ENCODE measurements around the gene DIO2.

Gene DIO2

DNA sequence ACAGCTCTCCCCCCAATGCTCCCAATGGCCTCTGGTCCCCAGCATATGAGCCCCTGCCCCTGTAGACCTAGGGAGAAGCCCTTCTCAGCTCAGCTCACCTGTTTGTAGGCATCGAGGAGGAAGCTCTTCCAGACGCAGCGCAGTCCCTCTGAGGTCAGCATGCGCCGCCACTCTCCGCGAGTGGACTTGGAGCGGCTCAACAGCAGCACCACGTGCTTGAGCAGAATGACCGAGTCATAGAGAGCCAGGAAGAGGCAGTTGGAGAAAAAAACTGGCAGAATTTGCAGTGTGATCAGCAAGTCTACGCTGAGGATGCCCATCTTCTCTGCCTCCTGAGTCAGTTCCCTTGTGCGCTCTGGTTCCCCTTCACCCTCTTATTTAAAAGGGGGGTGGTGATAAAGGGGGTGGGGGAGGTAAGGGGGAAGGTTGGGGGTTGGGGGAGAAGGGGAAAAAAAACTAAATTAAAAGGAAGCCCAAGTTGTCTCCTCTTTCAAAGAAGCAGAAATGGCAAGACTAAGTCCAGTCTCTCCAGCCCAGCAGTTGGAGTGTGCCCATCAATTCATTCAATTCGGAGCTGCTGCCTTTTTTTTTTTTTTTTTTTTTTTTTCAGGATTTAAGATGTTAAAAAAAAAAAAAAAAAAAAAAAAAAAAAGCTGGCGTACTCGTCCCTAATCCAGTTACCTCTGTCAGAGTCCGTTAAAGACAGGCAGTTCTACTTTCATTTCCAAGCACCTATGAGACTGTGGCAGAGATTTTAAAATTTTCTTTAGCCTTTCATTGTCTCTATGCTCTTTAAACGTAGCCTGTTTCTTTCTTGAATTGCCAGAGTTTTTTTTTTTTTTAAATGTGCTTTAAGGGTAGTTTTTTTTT lies at the start of gene DIO2:
TSS of gene DIO2 (minus strand) at position 352 of the 870 bp plus-strand sequence. CDS start at position 320, 32 bp downstream.
- DNase-seq: no peak

DNA sequence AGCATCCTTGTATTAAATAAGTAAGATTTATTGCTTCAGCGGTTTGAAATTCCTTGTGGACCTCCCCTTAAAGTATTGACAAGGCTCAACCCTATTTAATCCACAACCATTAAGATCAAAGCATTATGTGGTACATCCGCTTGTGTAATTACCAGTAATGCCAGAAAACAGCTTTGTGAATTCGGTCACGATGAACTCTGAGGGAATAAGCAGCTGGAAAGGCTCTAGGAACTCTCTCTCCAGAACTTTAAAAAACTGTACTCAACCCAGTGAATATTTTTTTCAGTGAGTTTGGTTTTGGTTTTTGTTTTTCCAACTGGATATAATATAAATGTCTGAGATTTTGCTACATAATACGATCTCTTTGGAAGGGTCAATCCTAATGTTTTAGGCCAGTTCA lies 49.3 kb upstream of the DIO2 start:
- no peak for DNase-seq

DNA sequence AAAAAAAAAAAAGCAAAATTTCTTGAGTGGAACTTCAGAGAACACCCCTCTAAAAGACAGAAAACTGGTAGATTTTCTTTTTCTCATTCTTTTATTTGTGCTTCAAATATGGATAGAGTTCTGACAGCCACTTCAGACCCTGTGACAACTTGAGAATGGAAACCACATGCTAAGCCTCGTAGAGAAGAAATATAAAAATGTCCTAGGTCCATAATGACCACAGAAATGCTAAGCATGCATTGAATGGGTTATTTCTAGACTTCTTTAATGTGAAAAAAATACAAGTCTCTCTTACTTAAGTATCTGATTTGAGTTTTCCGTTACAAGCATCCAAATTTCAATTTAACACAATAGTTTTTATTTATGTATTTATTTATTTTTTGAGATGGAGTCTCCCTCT lies 28.3 kb upstream of the DIO2 start:
- no peak for DNase-seq

DNA sequence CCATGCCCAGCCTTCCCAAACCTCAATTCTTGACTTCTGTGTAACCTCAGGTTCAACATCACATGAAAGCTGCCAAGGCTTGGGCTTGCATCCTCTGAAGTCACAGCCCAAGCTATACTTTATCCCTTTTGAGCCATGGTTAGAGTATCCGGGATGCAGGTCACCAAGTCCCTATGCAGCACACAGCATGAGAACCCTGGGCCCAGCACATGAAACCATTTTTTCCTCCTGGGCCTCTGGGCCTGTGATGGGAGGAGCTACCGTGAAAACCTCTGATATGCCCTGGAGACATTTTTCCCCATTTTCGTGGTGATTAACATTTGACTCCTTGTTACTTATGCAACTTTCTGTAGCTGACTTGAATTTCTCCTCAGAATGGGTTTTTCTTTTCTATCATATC lies 25.8 kb upstream of the DIO2 start:
- no peak for DNase-seq

DNA sequence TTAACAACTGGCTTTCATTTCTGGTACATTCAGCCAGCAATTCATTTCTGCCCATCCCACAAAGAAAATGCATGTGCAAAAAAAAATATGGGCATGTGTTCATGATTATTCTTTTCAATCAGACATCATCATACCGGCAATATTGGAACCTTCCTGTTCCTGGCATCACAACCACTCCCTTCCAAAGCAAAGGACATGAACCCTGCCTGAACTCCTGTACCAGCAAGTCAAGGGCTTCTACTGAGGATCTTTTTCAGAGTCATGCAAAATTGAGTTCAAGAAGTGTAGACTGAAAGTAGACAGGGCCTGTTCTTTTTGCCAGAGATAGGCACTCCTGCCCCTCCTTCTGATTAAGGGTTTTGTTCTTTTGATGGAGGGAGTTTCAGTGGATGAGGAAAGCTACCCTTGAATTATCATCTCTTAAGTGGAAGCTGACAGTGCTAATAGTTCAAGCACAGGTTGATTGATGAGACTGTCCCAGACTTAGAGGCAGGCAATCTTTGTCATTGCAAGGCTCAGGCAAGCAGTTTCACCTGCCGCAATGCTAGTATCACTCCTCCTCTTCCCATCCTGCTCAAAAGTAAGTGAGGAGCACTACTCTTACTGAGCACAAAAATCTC lies 22.3 kb upstream of the DIO2 start:
- DNase-seq: no peak

DNA sequence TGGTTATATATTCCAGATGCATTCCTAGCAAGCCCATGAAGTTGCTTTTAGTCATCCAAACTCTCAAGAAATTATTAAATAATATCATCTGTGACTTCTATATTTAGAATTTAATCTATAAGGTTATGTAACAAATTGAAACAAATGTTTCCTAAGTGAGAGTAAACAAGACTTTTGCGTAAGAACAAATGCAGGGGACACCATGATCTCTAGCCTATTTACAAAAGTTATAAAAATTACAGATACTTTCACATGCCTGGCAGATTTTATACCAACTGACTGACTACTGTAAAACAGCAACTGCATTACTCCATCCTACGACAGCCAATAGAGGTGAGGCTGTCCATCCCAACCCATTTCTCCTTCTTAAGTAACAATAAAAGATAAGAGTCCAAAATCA lies 20.4 kb upstream of the DIO2 start:
- no peak for DNase-seq

DNA sequence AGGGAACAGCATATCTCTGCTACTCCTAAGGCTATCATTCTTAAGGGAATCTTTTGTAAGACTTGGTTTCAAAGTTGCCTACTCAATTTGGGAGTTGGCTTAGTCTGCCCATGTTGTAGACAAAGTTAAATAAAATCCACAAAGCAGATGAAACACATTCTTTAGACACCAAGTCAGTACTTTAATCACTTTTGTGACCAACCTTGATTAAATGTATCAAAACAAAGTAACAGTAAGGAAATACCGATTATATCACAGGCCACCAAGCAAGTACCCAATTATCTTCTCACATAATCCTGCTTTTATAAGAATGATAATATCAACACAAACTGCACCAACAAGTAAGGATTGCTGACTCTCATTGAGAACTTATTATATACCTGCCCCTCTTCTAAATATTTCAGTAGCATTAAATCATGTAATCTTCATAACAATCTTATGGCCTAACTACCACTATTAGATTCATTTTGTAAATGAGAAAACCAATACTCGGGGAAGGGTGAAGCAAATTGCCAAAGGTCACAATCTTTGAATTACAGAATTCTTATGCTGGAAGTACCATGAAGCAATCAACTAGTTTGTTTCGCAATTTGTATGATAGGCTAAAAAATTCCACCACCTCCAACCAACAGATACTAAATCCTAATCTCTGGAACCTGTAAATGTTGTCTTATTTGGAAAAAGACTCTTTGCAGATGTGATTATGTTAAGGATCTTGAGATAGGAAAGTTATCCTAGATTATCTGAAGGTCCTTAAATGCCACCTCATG lies 12.6 kb upstream of the DIO2 start:
- no peak for DNase-seq

DNA sequence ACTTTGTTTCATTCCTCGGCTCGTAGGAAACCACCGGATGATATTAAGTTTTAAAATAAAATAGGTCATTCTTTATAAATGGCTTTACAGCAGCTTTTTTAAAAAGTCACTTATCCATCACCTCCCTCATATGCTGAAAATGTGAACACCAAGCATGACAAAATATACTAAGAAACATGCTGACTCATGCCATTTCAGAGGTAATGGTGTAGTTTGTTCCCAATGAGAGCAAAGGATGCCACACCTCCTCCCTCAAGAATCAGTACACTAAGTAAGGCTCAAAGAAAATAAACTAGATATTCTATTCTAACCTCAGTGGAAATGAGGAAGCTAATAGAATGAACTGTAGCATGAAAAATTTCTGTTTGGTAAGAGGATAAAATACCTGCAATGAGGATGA lies 5.5 kb upstream of the DIO2 start:
- no peak for DNase-seq

DNA sequence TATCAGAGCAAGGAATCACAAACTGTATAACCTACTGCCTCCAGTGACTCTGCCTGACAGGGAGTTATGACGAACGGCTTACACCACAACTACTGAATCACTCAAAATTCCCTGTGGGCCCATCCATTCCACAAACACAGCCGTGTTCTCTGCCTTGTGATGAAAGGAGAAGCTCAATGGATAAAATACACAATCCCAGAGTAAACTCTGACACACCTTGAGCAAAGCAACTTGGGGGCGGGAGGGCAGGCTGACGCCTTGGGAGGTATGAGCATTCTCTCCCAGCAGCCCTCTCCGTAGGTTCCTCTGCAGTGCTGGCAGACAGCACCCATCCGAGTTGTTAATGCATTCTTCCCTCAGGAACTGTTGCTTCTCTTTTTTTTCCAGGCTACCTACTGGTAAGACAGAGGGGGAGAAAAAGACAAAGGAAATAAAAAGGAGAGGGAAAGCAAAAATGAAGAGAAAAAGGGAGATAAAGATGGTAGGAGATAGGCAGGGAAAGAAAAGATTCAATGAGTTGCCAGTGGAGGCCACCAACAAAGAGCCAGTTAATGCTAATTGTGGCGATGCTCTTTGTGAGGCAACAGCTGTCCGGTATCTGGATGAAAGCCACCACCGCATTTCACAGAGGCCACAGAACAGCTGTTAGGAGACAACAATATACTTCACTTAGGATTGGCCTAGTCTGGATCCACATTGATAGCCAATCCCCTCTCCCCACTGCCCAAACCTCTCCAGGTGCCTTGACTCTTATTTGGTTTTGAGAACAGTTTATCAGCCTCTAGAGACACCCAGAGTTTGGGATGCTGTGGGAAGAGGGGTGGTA lies 4.7 kb upstream of the DIO2 start:
- no peak for DNase-seq

DNA sequence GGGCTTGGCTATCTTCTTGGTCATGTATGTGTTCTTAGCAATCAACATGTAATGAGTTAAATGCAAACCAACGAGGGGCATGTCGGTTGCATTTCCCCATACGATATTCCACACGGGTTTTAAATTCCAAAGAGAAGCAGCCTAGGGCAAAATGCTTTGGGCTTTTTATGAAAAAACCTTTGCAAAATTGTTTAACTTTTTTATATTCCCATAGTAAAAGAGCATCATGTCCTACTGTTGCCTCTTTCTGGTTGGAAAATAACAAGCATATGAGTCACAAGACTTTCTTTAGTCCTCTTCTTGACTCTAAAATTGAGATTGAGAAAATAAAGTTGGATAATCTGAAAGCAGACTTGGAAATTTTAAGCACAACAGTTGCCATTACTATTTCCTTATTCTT lies 3.8 kb upstream of the DIO2 start:
- no peak for DNase-seq

DNA sequence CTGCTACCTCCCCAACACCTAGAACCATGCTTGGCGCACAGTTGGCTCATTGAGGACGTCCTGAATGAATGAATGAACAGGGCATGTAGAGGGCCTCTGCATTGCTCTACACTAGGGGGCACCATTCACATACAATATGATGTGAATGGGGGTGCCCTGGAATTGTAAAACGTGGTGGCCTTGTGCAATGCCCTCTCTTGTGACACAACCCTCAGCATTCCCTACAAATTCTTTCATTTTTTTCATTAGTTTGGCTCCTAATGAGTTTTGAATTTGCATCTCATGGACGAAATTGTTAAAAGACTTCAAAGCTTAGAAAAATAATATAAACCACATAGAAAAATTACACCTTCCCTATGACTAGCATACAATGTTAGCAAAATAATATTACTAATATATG lies 2.3 kb upstream of the DIO2 start:
- no peak for DNase-seq

DNA sequence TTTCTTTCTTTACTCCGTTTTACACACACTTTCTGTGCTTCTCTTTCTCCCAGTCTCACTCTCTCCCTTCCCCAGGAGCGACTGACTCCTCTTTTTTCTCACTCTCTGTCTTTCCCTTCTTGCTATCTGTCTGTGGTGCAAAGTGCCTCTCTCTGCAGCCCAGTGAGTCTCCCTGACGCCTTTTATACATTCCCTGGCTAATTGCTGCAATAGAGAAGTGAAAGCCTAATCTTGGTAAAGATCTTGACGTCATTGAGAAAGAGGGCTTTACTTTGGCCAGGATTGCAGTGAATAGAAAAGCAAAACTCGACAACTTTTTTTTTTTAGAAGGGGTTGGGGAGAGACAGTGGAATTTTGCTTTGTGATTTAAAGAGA lies 706 bp upstream of the DIO2 start:
- DNase-seq: no peak

DNA sequence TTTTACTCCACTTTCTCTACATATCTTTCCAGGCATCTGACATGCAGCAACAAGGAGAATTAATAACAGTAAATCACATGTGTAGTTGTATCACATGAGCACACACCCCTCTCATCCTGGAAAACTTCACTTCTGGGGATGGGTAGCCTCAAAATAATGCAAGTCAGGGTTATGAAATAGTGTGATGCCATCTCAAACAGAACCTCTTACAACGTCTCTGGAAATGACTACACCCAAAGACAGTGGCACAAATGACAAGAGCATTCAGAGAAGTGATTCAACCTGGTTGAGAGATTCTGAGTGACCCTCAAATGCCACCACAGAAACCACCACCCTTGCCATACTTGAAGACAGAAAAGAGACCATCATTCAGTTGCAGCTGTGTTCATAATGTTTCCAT lies 2.8 kb downstream of the DIO2 start:
- no peak for DNase-seq

DNA sequence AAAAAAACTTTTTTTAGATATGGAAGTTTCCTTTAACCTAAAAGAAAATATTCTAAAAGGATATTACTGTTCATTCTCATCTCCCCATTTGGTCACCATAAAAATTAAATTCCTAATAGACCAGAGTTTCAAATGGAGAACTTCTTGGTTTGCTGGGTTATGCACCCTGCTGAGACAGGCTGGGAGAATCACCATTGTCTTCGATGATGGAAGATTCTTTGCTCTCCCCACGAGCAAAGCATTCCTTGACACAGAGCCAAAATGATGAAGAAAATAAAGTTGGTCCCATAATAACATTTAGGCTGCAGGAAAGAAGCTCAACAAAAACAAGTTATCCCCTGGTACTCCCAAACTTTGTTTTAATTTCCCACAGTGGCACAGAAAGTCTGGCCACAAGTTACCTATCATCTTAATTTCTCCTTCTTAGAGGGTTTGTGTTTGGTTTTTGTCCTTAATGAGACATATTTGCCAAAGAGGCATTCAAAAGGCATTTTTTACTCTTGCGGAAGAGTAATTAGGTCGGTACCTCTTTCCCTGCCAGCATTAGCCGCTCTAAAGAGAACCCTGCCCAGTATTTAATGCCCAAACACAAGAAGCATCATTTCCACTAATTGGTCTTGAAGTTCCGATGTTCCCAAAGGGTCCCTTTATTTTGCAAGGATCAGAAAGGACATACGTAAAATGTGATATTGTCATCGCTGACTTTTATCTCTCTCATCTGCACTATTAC lies 4.8 kb downstream of the DIO2 start:
- no peak for DNase-seq

DNA sequence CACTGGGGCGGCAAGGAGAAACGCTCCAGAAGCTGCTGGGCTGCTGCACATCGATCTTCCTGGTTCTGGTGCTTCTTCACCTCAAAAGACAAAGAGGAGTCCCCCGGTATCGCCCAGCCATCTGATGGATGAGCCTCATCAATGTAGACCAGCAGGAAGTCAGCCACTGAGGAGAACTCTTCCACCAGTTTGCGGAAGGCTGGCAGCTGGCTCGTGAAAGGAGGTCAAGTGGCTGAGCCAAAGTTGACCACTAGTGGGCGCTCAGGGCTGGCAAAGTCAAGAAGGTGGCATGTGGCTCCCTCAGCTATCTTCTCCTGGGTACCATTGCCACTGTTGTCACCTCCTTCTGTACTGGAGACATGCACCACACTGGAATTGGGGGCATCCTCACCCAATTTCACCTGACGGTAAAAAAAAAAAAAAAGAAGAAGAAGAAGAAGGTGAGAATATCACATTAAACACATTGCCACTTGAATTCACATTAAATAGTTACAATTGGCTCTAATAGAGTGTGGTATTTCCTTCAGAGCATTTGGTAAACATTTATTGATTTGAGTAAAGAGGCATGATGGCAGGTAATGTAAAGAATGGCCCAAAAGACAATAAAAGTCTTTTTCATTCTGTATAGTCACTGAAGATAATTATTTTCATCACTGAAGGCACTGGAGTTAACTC lies 8.3 kb downstream of the DIO2 start:
- DNase-seq: no peak

DNA sequence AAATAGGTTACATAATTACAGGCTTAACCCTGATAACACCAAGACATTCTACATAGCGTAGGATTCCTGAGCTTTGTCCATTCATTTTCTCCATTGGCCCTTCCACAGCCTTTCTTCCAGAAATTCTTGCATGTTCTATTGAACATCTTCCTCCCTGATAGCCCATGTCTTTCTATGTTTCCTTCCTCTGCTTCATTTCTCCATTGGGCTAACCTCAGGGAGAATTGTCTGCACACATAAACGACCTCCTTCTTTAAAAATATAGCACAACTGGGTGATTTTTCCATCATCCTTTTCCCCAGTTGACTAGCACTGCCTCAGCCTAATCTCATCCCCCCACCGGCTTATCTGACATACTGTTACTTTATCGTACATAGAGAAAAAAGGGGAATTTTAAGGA lies 11.2 kb downstream of the DIO2 start:
- no peak for DNase-seq

DNA sequence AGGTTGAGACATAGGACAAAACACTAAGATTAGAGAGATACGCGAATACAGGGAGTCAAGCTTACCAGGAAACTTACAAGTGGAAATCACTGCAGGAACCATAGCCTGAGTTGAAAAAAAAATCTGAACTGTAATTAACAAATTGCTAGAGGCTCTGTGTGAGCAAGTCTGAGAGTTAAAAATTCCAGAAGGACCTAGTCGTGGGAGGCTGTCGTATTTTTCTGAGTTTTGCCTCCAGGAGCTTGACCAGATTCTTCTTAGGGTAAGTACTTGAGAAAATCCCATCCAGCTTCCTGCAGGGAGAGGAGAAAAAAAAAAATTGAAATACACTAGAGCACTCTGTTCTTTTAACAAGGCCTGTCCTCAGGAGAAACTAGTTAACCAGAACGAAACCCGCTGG lies 22.7 kb downstream of the DIO2 start:
- no peak for DNase-seq

DNA sequence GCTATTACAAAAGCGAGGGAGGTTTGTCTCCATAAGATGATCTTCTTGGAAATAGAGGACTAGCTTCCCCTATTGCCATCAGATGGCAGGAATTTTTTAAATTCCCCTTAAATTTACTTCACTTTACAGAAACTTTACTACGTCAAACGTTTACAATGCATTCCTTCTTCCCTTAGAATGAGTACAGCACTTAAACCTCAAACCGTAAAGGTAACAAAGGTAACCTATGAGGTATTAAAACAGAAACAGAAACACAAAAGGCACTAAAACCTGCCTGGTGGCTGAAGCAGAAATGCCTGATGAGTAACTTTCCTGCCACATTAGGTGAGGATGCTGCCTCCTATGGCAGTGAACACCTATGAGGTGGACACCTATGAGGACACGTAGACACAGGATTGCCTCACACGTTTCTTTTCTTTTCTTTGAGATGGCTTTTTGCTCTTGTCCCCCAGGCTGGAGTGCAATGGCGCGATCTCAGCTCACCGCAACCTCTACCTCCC lies 25.0 kb downstream of the DIO2 start:
- DNase-seq: no peak

DNA sequence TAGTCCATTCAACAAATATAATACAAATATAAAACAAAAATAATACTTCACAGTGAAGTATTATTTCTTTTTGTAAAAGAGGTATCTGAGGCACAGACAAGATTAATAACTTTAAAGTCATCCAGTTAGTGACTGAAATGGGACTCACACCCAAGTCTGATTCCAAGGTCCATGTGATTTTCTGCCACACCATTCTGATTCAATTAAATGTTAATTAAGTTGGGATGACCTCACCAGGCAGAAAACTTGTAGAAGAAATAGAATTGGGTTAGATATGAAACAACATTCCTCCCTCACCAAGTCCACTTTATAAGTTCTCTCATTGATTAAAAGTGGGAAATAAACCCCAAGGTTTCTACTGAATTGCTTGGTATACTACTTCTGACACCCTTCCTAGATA lies 34.4 kb downstream of the DIO2 start:
- DNase-seq: no peak

DNA sequence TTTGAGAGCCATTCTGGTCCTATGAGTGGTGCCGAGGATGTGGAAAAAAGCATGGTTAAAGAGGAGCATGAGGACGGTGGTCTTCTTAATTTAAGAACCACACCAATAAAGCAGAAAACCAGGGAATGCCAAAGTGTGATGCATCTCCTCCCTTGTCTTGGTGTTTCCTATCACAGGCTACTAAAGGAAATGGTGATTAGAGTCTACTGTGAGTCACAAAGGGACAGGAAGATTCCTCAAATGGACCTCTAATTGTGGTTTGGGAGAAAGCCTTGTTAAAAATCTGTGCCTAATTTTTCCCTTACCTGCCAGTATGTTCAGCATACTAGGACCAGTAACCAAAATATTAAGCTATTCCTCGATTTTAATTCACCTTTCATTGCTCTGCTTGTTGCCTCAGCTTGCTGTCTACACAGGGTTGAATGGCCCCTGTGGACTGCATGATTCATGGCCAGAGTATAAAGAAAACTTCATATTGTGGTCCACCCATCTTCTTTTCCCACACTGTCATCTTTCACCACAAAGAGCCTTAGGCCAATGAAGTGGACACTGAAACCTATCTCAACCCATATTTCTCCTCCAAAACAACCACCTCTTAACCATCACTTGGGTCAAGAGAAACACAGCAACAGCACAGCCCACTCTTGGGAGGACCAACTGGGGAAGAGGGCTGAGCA lies 38.8 kb downstream of the DIO2 start:
- no peak for DNase-seq
